ENCODE measurements around the gene DUSP28.
A peak's percentile ranks its signal among the peaks of the same experiment; 100 is the strongest.

The DUSP28 gene

GRCh38 chr2:240573071-240573515 is 12.9 kb downstream of the DUSP28 start:
- no peak for DNase-seq

- no peak for DNase-seq
Measured at GRCh38 chr2:240573516-240574385, 13.6 kb downstream of the DUSP28 start.

GRCh38 chr2:240574386-240575100 is 14.4 kb downstream of the DUSP28 start:
- DNase-seq = no peak

GRCh38 chr2:240575101-240575965 is 15.2 kb downstream of the DUSP28 start:
- DNase-seq = no peak

GRCh38 chr2:240576036-240576435 is 15.9 kb downstream of the DUSP28 start:
- DNase-seq = no peak

- no peak for DNase-seq
Measured at GRCh38 chr2:240576436-240577205, 16.5 kb downstream of the DUSP28 start.

- no peak for DNase-seq
Measured at GRCh38 chr2:240577281-240578109, 17.3 kb downstream of the DUSP28 start.

- no peak for DNase-seq
Measured at GRCh38 chr2:240578110-240578450, 17.9 kb downstream of the DUSP28 start.

- no peak for DNase-seq
Measured at GRCh38 chr2:240578488-240578887, 18.3 kb downstream of the DUSP28 start.

- DNase-seq = no peak
Measured at GRCh38 chr2:240579071-240579762, 19.1 kb downstream of the DUSP28 start.

- DNase-seq = peak; percentile 77 to 84
Measured at GRCh38 chr2:240579771-240580614, 19.8 kb downstream of the DUSP28 start.

- DNase-seq = no peak
Measured at GRCh38 chr2:240581811-240582210, 21.7 kb downstream of the DUSP28 start.

GRCh38 chr2:240582781-240583180 is 22.6 kb downstream of the DUSP28 start:
- no peak for DNase-seq

GRCh38 chr2:240583774-240584173 is 23.6 kb downstream of the DUSP28 start:
- DNase-seq = no peak

GRCh38 chr2:240584486-240585031 is 24.4 kb downstream of the DUSP28 start:
- DNase-seq = no peak

GRCh38 chr2:240585101-240585500 is 24.9 kb downstream of the DUSP28 start:
- DNase-seq = no peak

GRCh38 chr2:240585681-240586197 is 25.6 kb downstream of the DUSP28 start:
- no peak for DNase-seq

- peak; percentile 96 to 97 for DNase-seq
Measured at GRCh38 chr2:240586198-240586918, 26.2 kb downstream of the DUSP28 start, which contains the start of gene CAPN10. CAPN10 (plus strand) TSS chr2:240586734; CDS start chr2:240586912, 178 bp downstream.

Data from activated T-cell treated with anti-CD3 and anti-CD28 coated beads, Interleukin-2, amount 50 U/mL, for 48 hours (primary cell).